Inflammatory macrophage treated with lipopolysaccharide for 1 hour (primary cell): ENCODE measurements around the gene NOP16.
A peak's percentile ranks its signal among the peaks of the same experiment; 100 is the strongest.

Source experiments
- DNase-seq, 2 donors: peaks; one replicate each; pipeline ENCODE4 v3.0.0-alpha.2; 2020 to 2022

Gene NOP16, protein sequence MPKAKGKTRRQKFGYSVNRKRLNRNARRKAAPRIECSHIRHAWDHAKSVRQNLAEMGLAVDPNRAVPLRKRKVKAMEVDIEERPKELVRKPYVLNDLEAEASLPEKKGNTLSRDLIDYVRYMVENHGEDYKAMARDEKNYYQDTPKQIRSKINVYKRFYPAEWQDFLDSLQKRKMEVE

GRCh38 chr5:176388444-176389134, at the start of gene NOP16, which contains the start of gene HIGD2A:
Gene NOP16, minus strand, starts transcription at chr5:176388598. Its CDS starts 59 bp downstream, at chr5:176388539.
Gene HIGD2A, plus strand, starts transcription at chr5:176388751. Its CDS starts 69 bp downstream, at chr5:176388820.
- peak; percentile 98 to 99 for DNase-seq

DNA sequence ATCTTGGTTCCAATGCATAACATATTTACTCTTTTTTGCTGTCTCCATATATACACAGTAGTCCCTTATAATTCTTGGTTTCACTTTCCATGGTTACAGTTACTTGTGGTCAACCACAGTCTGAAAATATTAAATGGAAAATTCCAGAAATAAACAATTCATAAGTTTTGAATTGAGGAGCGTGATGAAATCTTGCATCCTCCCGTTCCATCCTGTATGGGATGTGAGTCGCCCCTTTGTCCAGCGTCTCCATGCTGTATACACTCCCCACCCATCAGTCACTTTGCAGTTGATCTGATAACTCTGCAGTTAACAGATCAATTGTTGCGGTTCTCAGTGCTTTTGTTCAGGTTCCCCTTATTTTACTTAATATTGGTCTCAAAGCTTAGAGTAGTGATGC, 48.3 kb upstream of the NOP16 start:
- peak in 1 of 2 donors; percentile 31 for DNase-seq

DNA sequence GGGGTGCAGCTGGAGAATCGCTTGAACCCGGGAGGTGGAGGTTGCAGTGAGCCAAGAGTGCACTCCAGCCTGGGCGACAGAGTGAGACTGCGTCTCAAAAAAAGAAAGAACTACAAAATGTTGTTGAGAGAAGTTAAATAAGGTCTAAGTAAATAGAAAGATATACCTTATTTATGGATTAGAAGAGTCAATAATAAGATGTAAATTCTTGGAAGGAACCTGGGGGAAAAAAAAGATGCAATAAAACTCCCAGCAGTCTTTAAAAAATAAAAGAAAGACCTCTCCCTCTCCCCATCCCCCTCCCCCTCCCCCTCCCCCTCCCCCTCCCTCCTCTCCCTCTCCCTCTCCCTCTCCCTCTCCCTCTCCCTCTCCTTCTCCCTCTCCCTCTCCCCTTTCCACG, 44.3 kb upstream of the NOP16 start:
- no peak for DNase-seq

DNA sequence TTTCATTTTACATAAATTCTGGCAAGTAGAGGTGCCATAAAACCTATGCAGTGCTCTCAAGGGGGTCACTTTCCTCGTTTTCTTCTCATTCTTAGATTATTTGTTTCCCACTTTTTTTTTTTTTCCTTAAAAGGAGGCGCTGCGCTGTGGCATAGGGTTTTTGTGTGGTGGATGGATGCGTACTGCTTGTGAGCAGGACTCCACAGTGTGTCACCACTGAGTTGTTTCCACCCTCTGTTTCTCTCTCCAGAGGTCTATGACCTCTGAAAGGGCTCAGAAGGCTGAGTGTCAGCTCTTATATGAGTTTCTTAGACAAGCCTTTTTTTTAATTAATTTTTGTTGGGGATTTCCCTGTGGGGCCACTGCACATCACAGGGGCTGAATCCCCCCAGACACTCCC, 41.6 kb upstream of the NOP16 start:
- DNase-seq, result no peak

DNA sequence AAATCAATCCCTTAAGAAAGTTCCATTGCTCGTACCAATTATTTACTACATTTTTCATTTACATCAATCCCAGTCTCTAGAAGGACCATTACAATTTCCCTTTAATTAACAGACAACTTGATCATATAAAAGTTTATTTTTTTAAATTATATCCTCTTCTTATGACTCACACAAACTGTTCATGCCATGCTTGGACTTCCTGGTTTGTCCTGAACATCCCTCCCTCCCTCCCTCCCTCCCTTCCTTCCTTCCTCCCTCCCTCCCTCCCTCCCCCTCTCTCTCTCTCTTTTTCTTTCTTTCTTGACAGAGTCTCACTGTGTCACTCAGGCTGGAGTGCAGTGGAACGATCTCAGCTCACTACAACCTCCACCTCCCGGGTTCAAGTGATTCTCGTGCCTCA, 39.6 kb upstream of the NOP16 start:
- DNase-seq, result no peak

GRCh38 chr5:176426876-176427275, 38.5 kb upstream of the NOP16 start:
- no peak for DNase-seq

- DNase-seq, result no peak
Observed at GRCh38 chr5:176425791-176426190, 37.4 kb upstream of the NOP16 start.

GRCh38 chr5:176425138-176425537, 36.7 kb upstream of the NOP16 start:
- no peak for DNase-seq

DNA sequence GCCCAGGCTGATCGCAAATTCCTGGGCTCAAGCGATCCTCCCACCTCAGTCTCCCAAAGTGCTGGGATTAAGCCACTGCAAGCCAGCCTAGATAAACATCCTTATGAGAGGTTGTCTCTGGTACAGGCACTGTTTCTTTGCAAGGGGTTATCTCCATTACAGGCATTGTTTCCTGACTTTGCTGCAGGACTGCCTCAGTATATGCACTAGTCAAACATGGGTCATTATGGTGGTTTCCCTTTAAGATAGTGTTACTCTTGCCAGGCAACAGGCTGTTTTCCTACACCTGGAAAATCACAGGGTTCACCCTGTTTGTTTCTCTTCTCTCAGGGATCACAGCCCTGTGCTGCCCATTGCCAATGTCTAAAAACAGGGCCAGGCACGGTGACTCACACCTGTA, 35.8 kb upstream of the NOP16 start:
- DNase-seq, result no peak

GRCh38 chr5:176420972-176421544, 32.7 kb upstream of the NOP16 start:
- no peak for DNase-seq

DNA sequence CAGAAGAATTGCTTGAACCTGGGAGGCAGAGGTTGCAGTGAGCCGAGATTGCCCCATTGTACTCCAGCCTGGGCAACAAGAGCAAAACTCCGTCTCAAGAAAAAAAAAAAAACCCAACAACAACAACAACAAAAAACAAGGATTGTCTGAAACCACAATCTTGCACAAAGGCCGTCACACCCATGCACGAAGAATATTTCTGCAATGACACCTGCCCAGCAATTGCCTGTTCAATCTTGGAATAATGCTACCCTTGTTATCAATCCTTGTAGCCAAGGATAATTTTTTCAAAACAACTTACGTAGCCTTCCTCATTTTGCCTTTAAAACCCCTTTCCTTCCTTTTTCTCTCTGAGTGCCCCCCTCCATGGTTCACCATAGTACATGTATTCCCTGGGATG, 31.7 kb upstream of the NOP16 start:
- DNase-seq, result no peak

GRCh38 chr5:176418251-176418650, 29.9 kb upstream of the NOP16 start:
- no peak for DNase-seq

DNA sequence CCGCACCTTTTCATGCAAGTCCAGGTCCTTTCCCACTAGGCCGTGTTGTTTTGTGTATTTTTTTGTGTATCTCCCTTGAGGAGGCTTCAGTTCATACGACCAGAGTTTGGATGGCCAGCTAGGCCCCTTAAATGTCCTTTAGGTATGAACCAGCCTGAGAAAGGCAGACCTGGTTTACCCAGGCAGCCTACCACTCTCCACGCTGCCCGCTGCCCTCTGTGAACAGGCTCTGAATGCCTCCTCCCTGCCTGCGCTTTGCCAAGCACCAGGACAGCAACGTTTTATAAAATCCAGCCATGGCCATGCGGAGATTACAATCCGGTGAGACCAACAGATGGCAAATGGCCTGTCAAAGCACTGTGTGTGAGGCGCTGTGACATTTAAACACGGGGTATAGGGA, 28.6 kb upstream of the NOP16 start:
- DNase-seq, result no peak

DNA sequence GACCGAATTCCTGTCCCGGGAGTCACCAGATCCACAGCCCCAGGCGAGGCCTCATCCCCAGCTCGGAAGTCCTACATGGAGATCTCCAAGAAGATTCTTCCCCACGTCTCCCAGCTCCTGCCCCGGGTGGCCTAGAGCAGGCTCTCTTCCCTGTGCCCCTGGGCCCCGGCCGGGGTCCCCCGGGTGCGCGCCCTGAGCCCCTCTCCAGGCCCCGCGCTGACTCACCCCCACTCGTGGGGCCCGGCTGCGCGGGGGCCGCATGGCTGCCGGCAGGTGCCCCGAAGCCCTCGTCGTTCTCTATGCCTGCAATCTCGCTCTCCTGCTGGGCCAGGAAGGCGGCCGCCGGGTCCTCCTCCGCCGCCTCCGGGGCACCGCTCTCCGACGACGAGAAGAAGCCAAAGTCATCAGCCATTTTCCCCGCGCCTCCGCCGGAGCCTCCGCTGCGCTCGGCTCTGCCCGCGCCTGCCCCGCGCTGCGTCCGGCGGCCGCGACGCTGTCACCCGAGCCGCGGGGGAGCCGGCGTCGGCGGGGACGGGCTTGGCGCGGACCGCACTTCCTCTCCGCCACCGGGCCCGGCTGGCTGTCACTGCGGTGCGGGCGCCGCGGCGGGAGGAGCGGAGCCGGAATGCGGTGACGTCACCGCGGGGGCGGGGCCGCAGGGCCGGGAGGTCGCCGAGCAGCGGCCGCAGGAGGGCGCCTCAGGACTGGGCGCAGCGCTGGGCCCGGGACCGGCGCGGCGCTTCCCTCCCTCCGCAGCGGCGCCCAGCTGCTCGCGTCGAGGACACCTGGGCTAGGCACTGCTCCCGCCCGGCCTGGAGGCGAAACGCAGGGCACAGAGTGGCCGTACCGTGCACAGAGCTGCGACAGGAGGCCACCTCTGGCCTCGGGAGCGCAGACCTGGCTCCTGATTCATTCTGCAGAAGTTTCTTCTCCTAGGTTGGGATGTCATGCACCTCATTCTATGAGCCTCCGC, 27.8 kb upstream of the NOP16 start, which contains the start of gene CLTB:
Gene CLTB (minus strand): TSS at position 588 of the 973 bp plus-strand sequence. CDS start 176 bp downstream, at position 412.
- DNase-seq, result peak; percentile 79 to 93

GRCh38 chr5:176415240-176415951, 27.0 kb upstream of the NOP16 start:
- no peak for DNase-seq

DNA sequence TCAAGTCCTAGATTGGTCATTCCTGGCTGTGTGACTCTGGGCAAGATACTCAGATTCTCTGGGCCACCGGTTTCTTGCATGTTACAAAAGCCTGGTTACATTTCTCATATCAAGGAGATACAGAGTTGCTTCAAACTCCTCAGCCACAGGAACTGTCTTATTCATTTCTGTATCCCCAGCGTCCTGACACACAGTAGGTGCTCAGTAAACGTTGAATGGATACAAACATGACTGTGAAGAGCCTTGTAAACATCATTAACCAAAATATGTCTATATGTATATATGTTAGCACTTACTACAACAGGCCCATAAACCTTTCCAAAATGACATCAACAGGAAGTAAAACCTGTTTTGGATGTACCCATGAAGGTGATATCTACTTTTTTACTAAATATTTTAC, 26.3 kb upstream of the NOP16 start:
- no peak for DNase-seq

DNA sequence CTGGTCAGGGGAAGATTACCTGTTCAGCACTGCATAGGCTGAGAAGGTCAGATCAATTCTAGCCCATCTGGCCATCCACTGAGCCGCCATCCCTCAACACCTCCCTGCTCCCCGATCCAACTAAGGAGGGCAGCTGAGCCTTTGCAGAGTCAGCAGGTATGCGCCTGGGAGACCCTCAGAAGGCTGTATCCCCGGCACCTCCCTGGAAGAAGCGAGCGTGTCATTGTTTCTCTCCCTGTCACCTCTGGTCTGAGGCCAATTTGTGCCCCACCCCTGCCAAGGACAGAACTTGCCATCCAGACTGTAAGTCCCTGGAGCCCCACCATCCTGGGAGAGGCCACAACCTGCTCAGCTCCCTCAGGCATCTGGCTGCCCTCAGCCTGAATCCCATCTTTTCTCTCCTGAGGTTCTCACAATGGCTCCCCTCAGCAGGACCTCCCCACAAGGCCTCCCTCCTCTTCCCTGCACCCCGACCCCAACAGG, 25.4 kb upstream of the NOP16 start:
- no peak for DNase-seq

DNA sequence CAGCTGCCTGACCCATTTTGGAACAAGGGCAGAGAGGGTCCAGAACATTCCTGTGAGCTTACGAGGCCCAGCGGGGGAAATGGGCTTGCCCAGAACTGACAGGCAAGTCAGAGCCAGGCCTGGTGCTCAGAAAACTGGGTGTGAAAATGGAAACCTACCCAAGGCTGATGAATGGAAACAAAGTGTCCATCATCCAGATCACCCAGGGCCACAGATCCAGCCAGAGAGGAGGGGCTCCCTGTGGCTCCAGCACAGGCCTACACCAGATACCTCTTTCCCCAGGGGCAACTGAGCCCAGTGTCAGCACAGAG, 24.8 kb upstream of the NOP16 start:
- DNase-seq, result no peak

DNA sequence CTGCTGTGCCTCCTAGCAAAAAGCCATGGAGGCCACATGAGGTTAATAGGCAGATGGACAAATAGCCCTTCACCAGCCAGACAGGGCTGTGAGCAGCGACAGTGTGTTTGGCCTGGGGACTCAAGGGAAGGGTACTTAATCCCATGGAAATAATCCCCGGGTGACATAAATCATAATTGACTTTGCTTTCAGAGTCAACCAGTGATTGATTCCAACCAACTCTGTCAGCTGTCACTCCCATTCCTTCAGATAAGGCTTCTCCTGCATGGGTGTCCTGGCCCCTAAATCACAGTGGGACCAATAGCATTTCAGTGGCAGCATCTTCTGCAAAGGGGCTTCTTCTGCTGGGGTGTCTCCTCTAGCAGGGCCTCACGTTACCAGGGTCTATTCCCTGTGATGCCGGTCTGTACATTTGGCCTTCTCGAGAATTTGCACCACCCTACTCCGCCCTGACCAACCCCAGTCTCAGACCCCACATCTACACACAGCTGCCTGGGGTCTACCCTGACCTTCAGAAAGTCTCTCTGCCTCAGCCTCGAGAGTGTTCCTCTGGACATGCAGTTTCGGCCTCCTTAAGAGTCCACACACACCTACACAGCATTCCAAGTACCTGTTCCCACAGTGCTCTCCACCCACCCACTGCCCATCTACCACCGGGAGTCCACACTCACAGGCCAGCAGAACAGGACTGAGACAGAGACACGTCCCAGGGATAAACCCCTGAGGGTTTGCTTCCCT, 24.3 kb upstream of the NOP16 start:
- DNase-seq, result no peak

DNA sequence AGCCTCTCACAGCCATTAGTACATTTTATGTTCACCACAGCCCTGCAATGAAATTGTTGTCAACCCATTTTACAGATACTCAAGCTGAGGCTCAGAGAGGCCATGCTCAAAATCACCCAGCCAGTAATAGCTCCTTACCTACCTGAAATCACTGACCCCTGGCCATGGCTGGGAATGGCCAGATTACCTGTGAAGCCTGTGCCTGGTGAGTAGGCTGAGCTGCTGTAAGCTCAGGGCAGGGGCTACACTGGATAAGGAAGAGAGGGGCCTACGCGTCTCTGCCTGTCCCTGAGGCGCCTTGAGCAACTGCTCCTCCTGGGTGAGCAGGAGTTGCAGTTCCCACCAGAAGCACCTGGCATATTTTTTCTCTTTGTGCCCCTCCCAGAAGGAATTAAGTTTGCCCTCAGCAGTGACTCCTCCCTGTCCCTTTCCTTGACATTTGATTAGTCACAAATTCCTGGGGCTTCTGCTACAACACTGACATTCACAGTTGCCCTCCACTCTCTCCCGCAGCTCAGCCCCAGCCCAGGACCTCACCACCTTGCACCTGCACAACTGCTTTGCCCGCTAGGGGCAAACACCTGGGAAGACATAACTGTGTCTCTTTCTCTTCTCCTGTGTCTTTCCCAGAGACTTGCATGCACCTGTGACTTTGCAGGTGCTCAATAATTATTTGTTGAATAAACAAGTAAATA, 22.2 kb upstream of the NOP16 start:
- no peak for DNase-seq

- no peak for DNase-seq
Observed at GRCh38 chr5:176409765-176410164, 21.4 kb upstream of the NOP16 start.
